Effector CD8-positive, alpha-beta T cell (primary cell): Measurements from ENCODE around the gene USP5.
A peak's percentile ranks its signal among the peaks of the same experiment; 100 is the strongest.

Experiments
- DNase-seq: peaks from one replicate; lab custom pipeline; 2025; lab: John Stamatoyannopoulos, UW
- total RNA-seq, 4 experiments: gene quantifications; one replicate each; lab custom pipeline; 2026; lab: John Stamatoyannopoulos, UW

Gene USP5, protein sequence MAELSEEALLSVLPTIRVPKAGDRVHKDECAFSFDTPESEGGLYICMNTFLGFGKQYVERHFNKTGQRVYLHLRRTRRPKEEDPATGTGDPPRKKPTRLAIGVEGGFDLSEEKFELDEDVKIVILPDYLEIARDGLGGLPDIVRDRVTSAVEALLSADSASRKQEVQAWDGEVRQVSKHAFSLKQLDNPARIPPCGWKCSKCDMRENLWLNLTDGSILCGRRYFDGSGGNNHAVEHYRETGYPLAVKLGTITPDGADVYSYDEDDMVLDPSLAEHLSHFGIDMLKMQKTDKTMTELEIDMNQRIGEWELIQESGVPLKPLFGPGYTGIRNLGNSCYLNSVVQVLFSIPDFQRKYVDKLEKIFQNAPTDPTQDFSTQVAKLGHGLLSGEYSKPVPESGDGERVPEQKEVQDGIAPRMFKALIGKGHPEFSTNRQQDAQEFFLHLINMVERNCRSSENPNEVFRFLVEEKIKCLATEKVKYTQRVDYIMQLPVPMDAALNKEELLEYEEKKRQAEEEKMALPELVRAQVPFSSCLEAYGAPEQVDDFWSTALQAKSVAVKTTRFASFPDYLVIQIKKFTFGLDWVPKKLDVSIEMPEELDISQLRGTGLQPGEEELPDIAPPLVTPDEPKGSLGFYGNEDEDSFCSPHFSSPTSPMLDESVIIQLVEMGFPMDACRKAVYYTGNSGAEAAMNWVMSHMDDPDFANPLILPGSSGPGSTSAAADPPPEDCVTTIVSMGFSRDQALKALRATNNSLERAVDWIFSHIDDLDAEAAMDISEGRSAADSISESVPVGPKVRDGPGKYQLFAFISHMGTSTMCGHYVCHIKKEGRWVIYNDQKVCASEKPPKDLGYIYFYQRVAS
- 98.2 to 123 (median 119) reads per million in 4 experiments for total RNA-seq

DNA sequence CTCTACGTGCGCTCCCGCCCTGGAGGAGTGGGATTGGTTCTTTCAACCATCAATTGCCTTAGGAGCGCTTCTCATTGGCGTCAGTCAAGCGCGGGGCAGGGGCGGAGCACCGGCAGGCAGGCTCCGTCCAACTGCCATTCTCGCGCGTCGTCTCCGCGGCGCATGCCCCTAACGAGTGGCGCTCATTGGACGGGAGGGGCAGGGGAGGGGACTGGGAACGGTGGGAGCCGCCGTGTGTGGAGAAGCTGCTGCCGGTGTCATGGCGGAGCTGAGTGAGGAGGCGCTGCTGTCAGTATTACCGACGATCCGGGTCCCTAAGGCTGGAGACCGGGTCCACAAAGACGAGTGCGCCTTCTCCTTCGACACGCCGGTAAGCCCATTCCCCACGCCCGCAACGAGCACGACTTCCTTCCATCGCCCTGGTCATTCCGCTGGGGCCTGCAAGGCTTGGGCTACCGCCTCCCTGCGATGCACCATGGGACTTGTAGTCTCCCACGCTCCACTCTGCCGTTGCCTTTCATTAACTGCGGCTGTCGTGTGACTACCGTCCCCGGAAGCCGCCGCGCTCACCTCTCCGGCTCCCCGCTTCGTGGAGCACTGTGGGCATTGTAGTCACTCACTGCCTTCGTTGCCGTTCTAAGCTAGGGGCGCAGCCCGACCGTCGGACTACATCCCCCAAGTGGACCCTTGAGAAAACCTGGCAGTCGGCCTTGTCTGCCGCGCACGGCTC is at the start of gene USP5:
TSS of gene USP5 (plus strand) at position 230 of the 730 bp plus-strand sequence. CDS start at position 260, 30 bp downstream.
- peak; percentile 96 for DNase-seq

DNA sequence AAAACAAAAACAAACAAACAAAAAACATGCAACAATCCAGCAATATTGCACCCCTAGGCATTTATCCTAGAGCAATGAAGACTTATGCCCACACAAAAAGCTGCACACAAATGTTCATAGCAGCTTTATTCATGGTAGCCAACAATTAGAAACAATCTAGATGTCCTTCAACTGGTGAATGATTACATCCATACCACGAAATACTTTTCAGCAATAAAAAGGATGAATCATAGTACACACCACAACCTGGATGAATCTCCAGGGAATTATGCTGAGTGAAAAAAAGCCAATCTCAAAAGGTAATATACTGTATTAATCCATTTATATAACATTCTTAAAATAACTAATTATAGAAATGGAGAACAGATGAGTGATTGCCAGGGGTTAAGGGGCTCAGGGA is 44.8 kb upstream of the USP5 start:
- DNase-seq, result no peak

DNA sequence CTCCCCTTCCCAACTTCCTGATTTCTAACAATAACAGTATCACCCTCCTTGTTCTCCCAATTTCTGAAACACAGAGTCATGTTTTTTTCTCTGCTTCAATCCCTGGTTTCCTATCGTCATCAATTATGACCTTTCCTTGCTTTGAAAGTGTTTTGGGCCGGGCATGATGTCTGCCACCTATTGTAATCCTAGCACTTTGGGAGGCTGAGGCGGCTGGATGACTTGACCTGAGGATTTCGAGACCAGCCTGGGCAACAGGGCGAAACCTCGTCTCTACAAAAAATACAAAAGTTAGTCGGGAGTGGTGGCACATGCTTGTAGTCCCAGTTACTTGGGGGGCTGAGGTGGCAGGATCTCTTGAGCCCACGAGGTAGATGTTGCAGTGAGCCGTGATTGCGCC is 42.9 kb upstream of the USP5 start:
- no peak for DNase-seq

DNA sequence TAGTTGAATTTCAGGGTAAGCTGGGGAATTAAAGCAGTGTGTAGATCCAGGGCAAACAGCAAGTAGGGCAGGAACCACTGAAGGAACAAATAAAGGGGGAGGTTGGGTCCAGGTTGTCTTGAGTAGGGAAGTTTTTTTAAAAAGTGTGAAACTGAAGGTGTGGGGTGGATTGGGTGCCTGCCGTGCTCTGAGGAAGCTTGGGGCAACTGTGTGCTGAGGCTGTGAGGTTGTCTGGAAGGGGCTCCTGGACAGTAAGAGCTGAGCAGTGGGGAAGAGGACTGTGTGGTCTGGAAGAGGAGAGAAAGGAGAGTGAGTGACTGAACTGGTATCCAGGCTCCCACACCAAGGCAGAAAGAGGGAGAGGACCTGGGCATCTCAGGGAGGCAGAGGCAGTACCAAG is 41.2 kb upstream of the USP5 start:
- no peak for DNase-seq

DNA sequence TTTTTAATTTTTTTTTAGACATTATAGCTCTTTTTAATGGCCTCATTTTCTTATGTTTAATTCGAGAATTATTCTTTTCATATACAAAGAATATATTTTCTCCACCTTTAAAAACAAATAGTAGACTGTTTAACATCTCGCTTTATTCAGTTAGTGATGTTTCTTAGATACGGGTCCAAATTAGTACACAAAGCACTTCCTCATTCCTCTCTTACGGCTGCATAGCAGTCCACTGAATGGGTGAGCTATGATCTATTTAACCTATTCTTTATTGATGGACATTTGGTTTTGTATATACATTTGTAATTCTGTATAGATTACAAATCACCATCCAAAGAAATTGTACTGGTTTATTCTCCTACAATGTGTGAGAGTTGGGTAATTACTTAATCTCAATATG is 38.6 kb upstream of the USP5 start:
- no peak for DNase-seq

DNA sequence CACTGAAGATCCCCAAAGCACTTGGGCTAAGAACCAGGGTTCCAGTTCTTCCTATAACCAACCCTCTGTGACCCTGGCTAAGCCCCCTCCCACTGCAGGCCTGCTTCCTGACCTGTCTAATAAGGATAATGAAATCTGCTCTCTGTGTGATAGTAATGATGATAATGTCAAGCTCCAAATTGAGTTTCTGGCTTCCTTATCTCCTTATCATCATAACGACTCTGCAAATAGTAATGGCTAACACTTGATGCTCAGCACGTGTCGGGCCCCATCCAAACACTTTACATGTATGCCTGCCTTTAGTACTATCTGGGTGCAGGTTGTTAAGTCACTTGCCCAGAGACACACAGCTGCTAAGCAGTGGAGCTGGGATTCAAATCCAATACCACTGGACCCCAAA is 35.4 kb upstream of the USP5 start:
- no peak for DNase-seq

DNA sequence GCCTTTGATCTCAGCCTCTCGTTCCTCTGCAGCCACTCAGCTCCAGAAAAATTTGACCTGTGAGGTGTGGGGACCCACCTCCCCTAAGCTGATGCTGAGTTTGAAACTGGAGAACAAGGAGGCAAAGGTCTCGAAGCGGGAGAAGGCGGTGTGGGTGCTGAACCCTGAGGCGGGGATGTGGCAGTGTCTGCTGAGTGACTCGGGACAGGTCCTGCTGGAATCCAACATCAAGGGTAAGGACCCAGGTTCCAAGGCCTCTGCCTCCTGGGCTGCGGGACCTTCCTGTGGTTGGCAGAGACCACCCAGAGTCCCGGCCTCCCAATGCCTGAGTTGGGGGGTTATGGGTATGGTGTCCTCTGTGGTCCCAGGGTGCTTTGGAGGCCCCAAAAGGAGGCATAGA is 34.9 kb upstream of the USP5 start:
- no peak for DNase-seq

DNA sequence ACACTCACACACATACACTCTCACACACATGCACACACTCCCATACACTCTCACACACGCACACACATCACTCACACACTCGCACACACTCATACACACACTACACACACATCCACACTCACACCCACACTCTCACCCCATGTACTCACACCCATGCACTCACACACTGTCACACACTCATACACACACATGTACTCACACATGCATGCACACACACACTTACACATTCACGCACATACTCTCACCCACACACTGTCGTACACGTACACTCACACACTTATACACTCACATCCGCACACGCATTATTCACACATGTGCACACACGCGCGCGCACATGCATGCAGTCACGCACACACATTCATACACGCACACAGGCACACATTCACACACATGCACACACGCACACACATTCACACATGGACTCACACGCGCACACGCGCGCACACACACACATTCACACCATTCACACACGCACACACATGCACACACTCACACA is 34.2 kb upstream of the USP5 start:
- DNase-seq, result no peak

DNA sequence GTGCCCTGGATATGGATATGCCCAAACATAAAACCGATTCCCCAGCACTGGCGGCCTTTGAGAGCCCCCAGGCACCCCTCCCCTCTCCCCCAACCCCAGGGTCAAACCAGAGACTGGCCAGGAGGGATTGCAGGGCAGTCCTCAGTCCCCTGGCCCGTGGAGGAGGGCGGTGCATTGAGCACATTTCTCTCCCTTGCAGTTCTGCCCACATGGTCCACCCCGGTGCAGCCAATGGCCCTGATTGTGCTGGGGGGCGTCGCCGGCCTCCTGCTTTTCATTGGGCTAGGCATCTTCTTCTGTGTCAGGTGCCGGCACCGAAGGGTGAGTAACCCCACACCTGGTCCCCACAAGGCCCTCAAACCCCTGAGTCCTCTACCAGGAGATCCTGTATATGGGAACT is 33.7 kb upstream of the USP5 start:
- no peak for DNase-seq

DNA sequence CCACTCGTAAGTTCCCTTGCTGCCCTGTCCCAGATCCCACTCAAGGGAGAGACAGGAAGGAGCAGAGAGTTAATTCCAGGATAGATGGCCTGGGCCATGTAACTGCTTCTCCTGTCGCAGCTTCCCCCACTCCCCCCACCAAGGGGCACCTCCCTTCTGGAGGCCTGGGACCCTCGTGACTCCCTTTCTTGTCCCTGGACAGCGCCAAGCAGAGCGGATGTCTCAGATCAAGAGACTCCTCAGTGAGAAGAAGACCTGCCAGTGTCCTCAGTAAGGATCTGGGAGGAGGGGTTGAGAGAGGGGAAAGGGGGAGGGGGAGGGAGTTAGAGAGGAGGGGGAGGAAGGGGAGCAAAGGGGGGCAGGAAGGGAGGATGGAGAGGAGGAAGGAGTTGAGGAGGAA is 33.3 kb upstream of the USP5 start:
- DNase-seq, result no peak

DNA sequence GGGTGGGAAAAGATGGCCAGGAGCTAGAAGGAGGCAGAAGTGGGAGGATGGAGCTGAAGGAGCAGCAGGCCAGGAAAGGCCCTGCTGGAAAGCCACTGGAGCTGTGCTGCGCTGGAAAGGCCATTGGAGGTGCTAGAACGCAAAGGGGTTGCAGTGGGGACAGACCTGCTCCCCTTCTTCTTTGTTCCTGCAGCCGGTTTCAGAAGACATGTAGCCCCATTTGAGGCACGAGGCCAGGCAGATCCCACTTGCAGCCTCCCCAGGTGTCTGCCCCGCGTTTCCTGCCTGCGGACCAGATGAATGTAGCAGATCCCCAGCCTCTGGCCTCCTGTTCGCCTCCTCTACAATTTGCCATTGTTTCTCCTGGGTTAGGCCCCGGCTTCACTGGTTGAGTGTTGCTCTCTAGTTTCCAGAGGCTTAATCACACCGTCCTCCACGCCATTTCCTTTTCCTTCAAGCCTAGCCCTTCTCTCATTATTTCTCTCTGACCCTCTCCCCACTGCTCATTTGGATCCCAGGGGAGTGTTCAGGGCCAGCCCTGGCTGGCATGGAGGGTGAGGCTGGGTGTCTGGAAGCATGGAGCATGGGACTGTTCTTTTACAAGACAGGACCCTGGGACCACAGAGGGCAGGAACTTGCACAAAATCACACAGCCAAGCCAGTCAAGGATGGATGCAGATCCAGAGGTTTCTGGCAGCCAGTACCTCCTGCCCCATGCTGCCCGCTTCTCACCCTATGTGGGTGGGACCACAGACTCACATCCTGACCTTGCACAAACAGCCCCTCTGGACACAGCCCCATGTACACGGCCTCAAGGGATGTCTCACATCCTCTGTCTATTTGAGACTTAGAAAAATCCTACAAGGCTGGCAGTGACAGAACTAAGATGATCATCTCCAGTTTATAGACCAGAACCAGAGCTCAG is 32.6 kb upstream of the USP5 start:
- DNase-seq, result no peak

DNA sequence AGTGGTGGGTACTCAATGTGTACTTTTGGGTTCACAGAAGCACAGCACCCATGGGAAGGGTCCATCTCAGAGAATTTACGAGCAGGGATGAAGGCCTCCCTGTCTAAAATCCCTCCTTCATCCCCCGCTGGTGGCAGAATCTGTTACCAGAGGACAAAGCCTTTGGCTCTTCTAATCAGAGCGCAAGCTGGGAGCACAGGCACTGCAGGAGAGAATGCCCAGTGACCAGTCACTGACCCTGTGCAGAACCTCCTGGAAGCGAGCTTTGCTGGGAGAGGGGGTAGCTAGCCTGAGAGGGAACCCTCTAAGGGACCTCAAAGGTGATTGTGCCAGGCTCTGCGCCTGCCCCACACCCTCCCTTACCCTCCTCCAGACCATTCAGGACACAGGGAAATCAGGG is 31.8 kb upstream of the USP5 start:
- DNase-seq, result no peak

DNA sequence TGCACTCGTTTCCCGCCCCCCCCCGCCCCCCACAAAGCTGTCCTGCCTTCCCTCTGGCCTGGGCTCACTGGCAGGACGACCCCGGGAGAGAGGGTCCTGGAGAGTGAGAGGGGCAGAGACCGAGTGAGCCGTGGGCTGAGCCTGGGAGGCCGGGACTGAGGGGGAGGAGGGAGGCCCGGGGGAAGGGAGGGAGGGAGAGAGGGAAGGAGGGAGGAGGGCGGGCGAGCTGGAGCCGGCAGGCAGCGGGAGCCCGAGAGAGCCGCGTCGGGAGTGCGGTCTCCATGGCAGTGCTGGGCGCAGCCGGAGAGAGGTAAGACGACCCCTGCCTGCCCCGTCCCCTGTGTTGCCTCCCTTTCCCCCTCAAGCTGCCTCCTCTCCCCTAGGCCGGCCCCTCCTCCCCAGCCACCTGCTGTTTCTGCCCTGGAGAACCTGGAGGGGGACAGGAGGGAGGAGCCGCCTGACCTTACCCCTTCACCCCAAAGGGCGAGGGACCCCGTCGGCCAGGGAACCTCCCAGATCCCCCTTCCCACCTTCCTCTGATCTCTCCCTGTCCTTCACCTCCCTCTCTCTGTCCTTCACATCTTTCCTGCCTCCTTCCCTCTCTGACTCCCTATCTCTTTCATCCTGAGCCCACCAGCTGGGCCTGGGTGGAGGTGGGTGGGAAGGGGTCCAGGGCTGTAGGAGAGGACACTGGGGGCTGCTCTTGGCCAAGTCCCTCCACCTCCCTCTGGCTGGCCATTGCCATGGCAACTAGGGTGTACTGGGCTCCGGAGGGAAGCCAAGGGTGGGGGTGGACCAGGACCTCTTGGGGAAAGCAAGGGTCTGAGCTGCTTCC is 30.1 kb upstream of the USP5 start, which contains the start of gene GPR162:
TSS of gene GPR162 (plus strand) at position 231 of the 835 bp plus-strand sequence. CDS start 2,078 bp downstream, outside the sequence.
- DNase-seq, result no peak

DNA sequence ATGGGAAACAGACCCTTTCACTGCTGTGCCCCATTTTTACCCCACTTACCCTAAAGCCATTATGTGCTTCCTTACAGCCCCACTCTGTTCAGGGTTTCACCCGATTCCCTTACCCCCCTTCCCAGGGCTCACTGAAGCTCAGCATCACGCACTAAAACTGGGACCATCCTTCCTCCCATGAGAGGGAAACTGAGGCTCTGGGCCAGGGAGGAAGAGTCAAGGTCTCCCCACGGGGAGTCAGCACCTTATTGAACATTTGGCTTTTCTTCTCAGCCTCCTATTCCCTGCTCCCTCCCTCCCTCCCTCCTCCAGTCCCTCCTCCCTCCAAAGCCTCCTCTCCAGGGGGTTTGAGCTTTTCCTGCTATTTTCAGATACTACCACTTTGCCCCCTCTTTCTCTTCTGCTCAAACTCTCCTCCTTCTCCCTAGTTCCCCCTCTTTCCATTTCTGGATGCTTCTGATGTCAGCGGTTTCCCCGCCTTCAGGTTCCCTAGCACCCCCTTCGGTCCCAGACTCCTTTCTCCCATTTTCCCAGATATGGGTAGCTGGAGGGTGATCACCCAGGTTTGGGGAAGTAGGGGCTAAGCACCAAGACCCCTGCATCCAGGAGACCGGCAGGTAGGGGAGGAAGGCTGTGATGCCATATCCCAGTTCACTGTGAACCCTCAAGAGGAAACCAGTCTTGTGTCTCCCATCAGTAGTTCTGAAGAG is 29.4 kb upstream of the USP5 start:
- no peak for DNase-seq

DNA sequence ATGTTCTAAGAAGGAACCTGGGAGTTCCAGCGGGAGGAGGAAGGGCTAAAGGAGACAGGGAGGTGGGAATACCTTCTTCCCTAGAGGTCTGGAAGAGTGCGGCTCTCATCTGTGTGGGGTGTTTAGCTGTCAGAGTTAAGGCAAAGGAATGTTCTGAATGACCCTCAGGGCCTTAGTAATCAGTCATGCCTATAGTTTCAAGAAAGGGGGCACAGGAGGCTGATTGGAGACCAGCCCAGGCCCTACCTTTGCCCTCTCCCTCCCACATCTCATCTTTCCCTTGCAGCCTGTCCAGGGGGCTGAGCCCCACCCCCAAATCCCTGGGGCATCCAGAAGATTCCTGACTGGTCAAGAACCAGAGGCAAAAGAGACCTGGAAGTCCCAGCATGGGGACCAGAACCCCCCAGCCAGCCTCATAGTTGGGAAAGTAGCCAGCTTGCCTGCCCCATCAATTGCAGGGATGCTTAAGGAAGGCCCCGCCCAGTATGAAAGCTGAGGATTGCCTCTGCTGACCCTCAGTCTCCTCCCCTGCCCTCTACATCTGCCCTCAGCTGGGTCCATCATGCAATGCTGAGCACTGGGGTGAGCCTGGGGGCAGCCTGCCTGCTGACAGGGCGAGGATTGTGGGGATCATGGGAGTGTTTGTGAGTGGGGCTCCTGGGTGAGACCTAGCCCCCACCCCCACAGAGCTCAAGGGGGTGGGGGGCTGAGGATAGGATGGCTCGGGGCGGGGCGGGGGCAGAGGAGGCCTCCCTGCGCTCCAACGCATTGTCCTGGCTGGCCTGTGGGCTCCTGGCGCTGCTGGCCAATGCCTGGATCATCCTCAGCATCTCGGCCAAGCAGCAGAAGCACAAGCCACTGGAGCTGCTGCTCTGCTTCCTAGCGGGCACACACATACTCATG is 28.5 kb upstream of the USP5 start:
- no peak for DNase-seq

DNA sequence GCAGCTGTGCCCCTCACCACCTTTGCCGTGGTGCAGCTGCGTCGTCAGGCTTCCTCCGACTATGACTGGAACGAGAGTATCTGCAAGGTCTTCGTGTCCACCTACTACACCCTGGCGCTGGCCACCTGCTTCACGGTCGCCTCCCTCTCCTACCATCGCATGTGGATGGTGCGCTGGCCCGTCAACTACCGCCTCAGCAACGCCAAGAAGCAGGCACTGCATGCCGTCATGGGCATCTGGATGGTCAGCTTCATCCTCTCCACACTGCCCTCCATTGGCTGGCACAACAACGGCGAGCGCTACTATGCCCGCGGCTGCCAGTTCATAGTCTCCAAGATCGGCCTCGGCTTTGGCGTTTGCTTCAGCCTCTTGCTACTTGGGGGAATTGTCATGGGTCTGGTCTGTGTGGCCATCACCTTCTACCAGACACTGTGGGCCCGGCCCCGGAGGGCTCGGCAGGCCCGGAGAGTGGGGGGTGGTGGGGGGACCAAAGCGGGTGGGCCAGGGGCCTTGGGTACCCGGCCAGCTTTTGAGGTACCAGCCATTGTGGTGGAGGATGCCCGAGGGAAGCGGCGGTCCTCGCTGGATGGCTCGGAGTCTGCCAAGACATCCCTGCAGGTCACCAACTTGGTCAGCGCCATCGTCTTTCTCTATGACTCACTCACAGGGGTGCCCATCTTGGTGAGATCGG is 27.7 kb upstream of the USP5 start:
- DNase-seq, result no peak

DNA sequence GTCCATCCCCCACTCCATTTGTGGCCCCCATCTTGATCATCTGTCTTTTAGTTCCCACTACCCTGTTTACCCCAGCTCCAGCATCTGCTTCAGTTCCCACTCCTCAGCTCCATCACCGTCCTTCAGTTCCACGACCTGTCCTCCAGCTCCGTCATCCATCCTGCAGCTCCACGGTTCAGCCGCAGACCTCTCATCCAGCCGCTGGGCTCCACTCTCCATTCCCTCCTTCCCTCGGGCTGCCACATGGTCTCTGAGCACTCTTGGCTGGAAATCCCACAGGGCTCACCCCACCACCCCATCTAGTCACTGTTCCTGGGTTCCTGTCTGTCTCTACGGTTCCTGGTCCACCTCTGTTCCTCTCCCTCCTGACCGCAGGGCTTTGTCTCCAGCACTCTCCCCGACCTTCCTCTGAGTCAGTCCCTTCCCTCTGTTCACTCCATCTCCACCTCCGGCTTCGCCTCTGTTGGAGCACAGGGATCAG is 27.0 kb upstream of the USP5 start:
- no peak for DNase-seq
